Activated CD8-positive, alpha-beta T cell treated with anti-CD3 and anti-CD28 coated beads, Interleukin-2, amount 10 ng/mL, durations not matched to agents 7 days and 5 days (primary cell): Measurements from ENCODE around the gene RAB11A. TPM values are rescaled to one million over a fixed set of nuclear protein-coding genes. Genes with fewer than 3 reads are reported as not detected.

Experiments used
- ATAC-seq: fragments of 150-1000 bp; cut with Tn5 transposase; one replicate; pipeline ENCODE4 v1.10.0; 2021; ENCODE audit warnings: moderate library complexity
- CTCF ChIA-PET: fragments of 350-600 bp; sonication (Branson Sonifier 250); formaldehyde crosslinking; loops from one replicate; lab custom pipeline; 2021; ENCODE audit warnings: antibody characterized with exemption; lab: Charles Lee
- POLR2A ChIA-PET: fragments of 350-600 bp; sonication (Branson Sonifier 250); formaldehyde crosslinking; loops from one replicate; lab custom pipeline; 2021; ENCODE audit warnings: antibody characterized with exemption; lab: Charles Lee
- DNase-seq: peaks from one replicate; pipeline ENCODE4 v3.0.0-alpha.2; 2020
- H3K27ac Mint-ChIP-seq: one replicate; pipeline ENCODE4 v1.8.0; 2021; ENCODE audit warnings: mild to moderate bottlenecking, mixed read lengths
- H3K27me3 Mint-ChIP-seq: one replicate; pipeline ENCODE4 v1.8.0; 2021; ENCODE audit warnings: low read depth, mixed read lengths
- H3K36me3 Mint-ChIP-seq: one replicate; pipeline ENCODE4 v1.8.0; 2021; ENCODE audit warnings: low read depth, mixed read lengths
- H3K4me1 Mint-ChIP-seq: one replicate; pipeline ENCODE4 v1.8.0; 2021; ENCODE audit warnings: low read depth, mixed read lengths
- H3K4me3 Mint-ChIP-seq: one replicate; pipeline ENCODE4 v1.8.0; 2021; ENCODE audit warnings: mild to moderate bottlenecking, mixed read lengths
- H3K9me3 Mint-ChIP-seq: one replicate; pipeline ENCODE4 v1.8.0; 2022; ENCODE audit warnings: mixed read lengths; ENCODE audit not compliant: insufficient read depth
- total RNA-seq, 2 experiments: library from RNA; stranded (reverse); gene quantifications; one replicate each; pipeline ENCODE4 v1.2.3, GENCODE V29; 2021

The RAB11A gene
- total RNA-seq, 2 experiments from 2014 or later, result 163 to 168 TPM

- Mint-ChIP-seq H3K27ac (no peak overlapping the region), H3K36me3 (peaks cover 20% of the 10 kb centered on the region), H3K4me1 (peaks cover under 1% of the 10 kb centered on the region), H3K9me3 (no peaks in the 10 kb centered on the region), H3K4me3 (no peak overlapping the region), H3K27me3 (no peaks in the 10 kb centered on the region)
- ATAC-seq (no peak), DNase-seq (no peak)
- ChIA-PET POLR2A (no interaction called here), CTCF (no interaction called here)
These were observed 38.4 kb downstream of the RAB11A start for GRCh38 chr15:65907661-65908060.

GRCh38 chr15:65908876-65909275 lies 39.6 kb downstream of the RAB11A start:
- no peaks in the 10 kb centered on the region for H3K9me3 Mint-ChIP-seq
- ATAC-seq, result no peak
- CTCF ChIA-PET, result no interaction called here
- POLR2A ChIA-PET, result no interaction called here
- no peak overlapping the region for H3K4me3 Mint-ChIP-seq
- peaks cover 14% of the 10 kb centered on the region for H3K36me3 Mint-ChIP-seq
- DNase-seq, result no peak
- H3K27ac Mint-ChIP-seq, result no peak overlapping the region
- H3K27me3 Mint-ChIP-seq, result no peaks in the 10 kb centered on the region
- H3K4me1 Mint-ChIP-seq, result no peaks in the 10 kb centered on the region

GRCh38 chr15:65909831-65910230 lies 40.5 kb downstream of the RAB11A start:
- Mint-ChIP-seq H3K4me1 (no peaks in the 10 kb centered on the region), H3K27me3 (no peaks in the 10 kb centered on the region), H3K4me3 (no peak overlapping the region), H3K27ac (no peak overlapping the region), H3K36me3 (peaks cover 12% of the 10 kb centered on the region), H3K9me3 (no peaks in the 10 kb centered on the region)
- ATAC-seq (no peak), DNase-seq (no peak)
- ChIA-PET CTCF (interaction anchor here (0.9 to 1.1 kb wide), 2 partner anchors 12 to 258 kb away, joined by 3 read pairs; no protein-coding TSS in a partner anchor), POLR2A (no interaction called here)

- no peak for DNase-seq
- Mint-ChIP-seq H3K36me3 (peaks cover 9% of the 10 kb centered on the region), H3K4me1 (peaks cover 2% of the 10 kb centered on the region), H3K4me3 (no peak overlapping the region), H3K27me3 (no peaks in the 10 kb centered on the region), H3K27ac (no peak overlapping the region), H3K9me3 (no peaks in the 10 kb centered on the region)
- ChIA-PET POLR2A (no interaction called here), CTCF (interaction anchor here (0.9 to 1.1 kb wide), 2 partner anchors 11 to 257 kb away, joined by 3 read pairs; no protein-coding TSS in a partner anchor)
- no peak for ATAC-seq
These were observed 41.0 kb downstream of the RAB11A start for GRCh38 chr15:65910341-65910740.

DNA sequence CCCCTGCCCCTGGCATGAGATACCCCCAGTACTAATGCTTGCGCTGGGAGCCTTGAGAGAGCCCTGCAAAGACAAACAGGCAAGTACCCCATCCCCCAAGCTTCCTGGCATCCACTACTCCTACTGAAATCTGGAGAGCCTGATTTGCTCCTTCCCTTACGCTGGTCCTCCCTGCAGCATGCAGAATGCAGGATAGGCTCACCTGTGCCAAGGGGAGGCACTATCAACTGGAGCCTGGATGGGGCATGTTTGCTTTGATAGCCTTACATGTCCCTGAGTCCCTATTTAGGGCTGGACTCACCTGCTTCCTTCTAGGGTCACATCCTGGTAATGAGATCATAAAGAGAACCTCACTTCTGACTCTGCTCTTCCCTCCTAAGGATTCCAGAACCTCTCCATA lies 42.9 kb downstream of the RAB11A start:
- no peaks in the 10 kb centered on the region for H3K9me3 Mint-ChIP-seq
- H3K36me3 Mint-ChIP-seq, result no peaks in the 10 kb centered on the region
- ChIA-PET CTCF (interaction anchor here (1.9 kb wide), 1 partner anchor 9 kb away, joined by 6 read pairs; no protein-coding TSS in a partner anchor), POLR2A (no interaction called here)
- no peaks in the 10 kb centered on the region for H3K27me3 Mint-ChIP-seq
- H3K4me3 Mint-ChIP-seq, result no peak overlapping the region
- H3K27ac Mint-ChIP-seq, result no peak overlapping the region
- ATAC-seq, result no peak
- peaks cover 11% of the 10 kb centered on the region for H3K4me1 Mint-ChIP-seq
- DNase-seq, result no peak

DNA sequence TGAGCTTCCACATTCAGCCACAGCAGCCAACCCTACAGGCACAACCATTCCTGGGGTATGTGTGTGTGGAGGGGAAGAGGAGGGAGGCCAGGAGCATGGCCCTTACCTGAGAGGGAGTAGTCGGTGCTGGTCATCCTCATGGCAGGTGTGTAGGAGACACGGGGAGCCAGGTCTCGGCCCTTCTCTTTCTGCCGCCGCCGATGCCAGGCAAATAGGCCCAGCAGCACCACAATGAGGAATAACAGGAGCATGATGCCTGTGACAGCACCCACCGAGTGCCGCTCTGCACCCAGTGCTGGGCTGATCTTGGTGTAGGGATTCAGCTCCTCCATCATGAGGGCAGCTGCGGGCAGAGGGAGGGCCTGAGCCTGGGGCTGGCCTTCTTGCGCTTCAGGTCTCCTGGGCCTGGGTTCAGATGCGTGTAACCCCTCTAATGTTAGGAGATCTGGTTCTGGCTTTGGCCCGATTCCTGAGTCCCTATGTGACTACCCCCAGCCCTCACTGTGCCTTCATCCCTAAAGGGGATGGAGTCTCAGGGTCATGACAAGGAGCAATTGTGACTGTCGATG lies 44.4 kb downstream of the RAB11A start:
- no peak overlapping the region for H3K4me3 Mint-ChIP-seq
- ATAC-seq (no peak), DNase-seq (no peak)
- POLR2A ChIA-PET, result interaction anchor here (1.2 kb wide), 1 partner anchor 12 kb away, joined by 4 read pairs; no protein-coding TSS in a partner anchor
- no peaks in the 10 kb centered on the region for H3K9me3 Mint-ChIP-seq
- peaks cover 17% of the 10 kb centered on the region for H3K4me1 Mint-ChIP-seq
- CTCF ChIA-PET, result interaction anchor here (0.5 to 1.9 kb wide), 2 partner anchors 11 kb away, joined by 4 to 6 read pairs; no protein-coding TSS in a partner anchor
- H3K27ac Mint-ChIP-seq, result no peak overlapping the region
- H3K27me3 Mint-ChIP-seq, result no peaks in the 10 kb centered on the region
- H3K36me3 Mint-ChIP-seq, result no peaks in the 10 kb centered on the region

DNA sequence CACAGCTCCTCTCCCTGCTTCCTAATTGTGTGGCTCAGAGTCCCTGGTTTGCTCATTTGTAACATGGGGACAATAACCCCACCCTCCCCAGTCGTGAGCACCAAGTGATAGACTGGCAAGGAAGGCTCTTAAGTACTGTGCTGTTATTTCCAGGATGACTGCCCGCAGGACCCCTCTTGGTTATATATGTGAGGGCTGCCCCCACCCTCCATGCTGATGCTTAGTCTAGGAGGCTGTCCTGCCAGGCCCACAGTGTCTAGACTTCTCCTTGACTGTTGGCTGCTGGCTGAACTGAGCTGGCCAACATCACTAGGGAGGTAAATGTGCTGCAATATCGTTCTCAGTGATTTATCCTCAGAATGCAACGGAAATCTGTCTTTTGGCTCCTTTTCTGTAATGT lies 45.1 kb downstream of the RAB11A start:
- peaks cover 17% of the 10 kb centered on the region for H3K4me1 Mint-ChIP-seq
- no peaks in the 10 kb centered on the region for H3K36me3 Mint-ChIP-seq
- H3K27me3 Mint-ChIP-seq, result no peaks in the 10 kb centered on the region
- DNase-seq (no peak), ATAC-seq (no peak)
- H3K27ac Mint-ChIP-seq, result no peak overlapping the region
- H3K9me3 Mint-ChIP-seq, result no peaks in the 10 kb centered on the region
- no peak overlapping the region for H3K4me3 Mint-ChIP-seq
- ChIA-PET CTCF (interaction anchor here (0.5 kb wide), 1 partner anchor 10 kb away, joined by 4 read pairs; no protein-coding TSS in a partner anchor), POLR2A (no interaction called here)

GRCh38 chr15:65914981-65915925 lies 46.0 kb downstream of the RAB11A start:
- Mint-ChIP-seq H3K4me3 (no peak overlapping the region), H3K4me1 (peaks cover 17% of the 10 kb centered on the region), H3K9me3 (no peaks in the 10 kb centered on the region), H3K27ac (no peak overlapping the region), H3K27me3 (no peaks in the 10 kb centered on the region), H3K36me3 (no peaks in the 10 kb centered on the region)
- ATAC-seq (no peak), DNase-seq (no peak)
- ChIA-PET CTCF (no interaction called here), POLR2A (no interaction called here)

- DNase-seq, result no peak
- no peaks in the 10 kb centered on the region for H3K27me3 Mint-ChIP-seq
- peaks cover 17% of the 10 kb centered on the region for H3K4me1 Mint-ChIP-seq
- ATAC-seq, result no peak
- H3K36me3 Mint-ChIP-seq, result no peaks in the 10 kb centered on the region
- no peak overlapping the region for H3K4me3 Mint-ChIP-seq
- POLR2A ChIA-PET, result no interaction called here
- H3K27ac Mint-ChIP-seq, result no peak overlapping the region
- H3K9me3 Mint-ChIP-seq, result no peaks in the 10 kb centered on the region
- CTCF ChIA-PET, result no interaction called here
These were observed 46.9 kb downstream of the RAB11A start for GRCh38 chr15:65916041-65916663.

DNA sequence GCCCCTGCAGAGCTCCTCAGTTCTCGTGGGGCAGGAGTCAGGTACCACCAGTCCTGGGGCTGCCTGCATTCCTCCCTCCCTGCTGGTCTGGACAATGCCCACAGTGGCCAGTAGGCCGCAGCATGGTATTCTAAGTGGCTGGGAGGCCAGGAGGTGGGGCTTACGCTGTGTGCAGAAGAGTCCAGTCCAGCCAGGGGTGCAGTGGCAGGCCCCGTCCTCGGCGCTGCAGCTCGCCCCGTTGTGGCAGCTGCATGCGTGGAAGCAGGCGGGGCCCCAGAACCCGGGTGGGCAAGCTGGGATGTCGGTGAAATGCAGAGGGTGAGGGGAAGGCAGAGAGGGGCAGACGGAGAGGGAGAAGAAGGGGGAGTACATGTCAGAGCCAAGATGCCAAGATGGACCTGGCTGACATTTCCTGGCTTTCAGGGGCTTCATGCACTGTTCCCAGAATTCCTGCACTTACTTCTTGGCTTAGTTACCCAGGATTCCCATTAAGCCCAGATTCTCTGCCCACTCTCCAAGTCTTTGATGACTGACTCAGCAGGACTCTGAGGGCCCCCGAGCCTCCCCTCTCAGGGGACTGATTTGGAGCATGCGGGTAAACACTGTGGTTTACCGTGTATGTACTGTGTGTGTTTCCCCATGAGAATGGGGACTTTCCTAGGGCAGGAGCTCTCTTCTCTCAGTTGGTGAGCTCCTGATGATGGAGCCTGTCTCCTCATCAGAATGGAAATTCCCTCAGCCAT lies 47.5 kb downstream of the RAB11A start:
- DNase-seq (peak; percentile 25), ATAC-seq (peak; percentile 50)
- H3K27me3 Mint-ChIP-seq, result no peaks in the 10 kb centered on the region
- CTCF ChIA-PET, result interaction anchor here (0.6 to 1.6 kb wide), 5 partner anchors 13 to 274 kb away, joined by 3 to 5 read pairs (median 4); partner anchors contain the start of gene RAB11A
- H3K4me3 Mint-ChIP-seq, result no peak overlapping the region
- H3K27ac Mint-ChIP-seq, result no peak overlapping the region
- H3K9me3 Mint-ChIP-seq, result no peaks in the 10 kb centered on the region
- POLR2A ChIA-PET, result no interaction called here
- peaks cover 17% of the 10 kb centered on the region for H3K4me1 Mint-ChIP-seq
- no peaks in the 10 kb centered on the region for H3K36me3 Mint-ChIP-seq

DNA sequence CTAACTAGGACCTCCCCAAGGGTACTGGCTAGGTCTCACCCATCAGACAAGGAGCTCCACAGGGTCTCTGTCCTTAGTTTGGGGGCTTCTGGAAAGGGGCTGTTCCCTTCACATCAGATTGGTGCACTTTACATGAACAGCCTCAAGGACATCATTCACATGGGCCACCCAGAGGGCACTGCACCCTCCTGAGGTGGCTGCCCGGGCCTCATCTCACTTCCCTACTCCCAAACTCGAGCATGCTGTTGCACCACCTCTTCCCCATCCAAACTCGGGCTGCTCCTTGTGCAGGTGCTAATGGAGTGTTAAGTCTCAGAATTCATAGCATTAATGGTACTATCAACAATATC lies 48.1 kb downstream of the RAB11A start:
- Mint-ChIP-seq H3K27me3 (no peaks in the 10 kb centered on the region), H3K9me3 (no peaks in the 10 kb centered on the region), H3K36me3 (no peaks in the 10 kb centered on the region), H3K4me3 (no peak overlapping the region), H3K27ac (no peak overlapping the region), H3K4me1 (peaks cover 17% of the 10 kb centered on the region)
- ChIA-PET CTCF (interaction anchor here (0.6 to 1.6 kb wide), 5 partner anchors 13 to 275 kb away, joined by 3 to 5 read pairs (median 4); partner anchors contain the start of gene RAB11A), POLR2A (no interaction called here)
- ATAC-seq, result peak; percentile 23
- DNase-seq, result no peak
